Measurements from ENCODE around the gene CASQ1.

The CASQ1 gene

DNA sequence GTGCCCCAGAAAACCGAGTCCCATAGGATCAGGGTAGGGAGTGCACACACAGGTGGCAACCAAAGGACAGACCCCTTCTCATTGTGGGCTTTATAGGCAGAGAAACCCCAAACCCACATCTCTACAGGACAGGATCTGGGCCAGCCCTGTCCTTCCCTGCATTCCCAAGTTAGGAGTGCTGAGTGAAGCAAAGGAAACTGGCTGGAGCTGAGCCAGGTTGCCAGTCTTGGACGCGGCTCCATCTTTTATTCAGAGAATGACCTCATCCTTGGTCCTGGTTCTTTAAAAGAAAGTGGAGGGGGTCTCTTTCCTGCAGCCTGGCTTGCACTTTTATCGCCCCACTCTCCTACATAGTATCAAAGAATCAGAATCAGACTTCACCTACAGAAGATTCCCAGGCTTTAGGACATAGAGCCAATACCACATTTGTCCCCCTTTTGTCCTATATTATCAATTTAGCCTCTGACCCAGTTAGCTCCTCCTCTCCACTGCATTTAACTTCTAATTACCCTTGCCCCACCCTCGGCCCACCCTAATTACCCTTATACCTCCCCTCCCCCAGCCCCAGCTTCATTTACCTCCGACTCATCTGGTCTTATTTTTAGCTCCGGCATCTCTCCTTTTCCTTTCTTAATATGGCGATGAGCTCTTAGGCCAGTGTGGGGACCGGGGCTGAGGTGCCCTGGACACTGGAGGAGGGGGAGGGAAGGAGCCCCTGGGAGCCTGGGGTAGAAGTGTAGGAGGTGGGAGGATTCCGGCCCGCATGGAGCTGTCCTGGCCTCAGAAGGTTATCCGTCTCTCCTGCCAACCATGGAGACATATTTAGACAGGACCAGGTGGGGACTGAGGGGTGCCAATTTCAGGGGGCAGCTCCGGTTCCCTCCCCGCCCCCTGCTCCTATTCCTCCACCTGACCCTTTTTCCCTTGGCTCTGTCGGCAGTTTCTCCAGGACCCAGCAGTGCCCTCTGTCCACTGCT is at the start of gene CASQ1:
TSS of gene CASQ1 (plus strand) at position 927 of the 977 bp plus-strand sequence. CDS start 177 bp downstream, outside the sequence.
- no peak for DNase-seq (ENCODE audit: low read depth)

GRCh38 chr1:160143695-160144094 is 46.7 kb upstream of the CASQ1 start:
- DNase-seq (ENCODE audit: low read depth) = no peak

DNA sequence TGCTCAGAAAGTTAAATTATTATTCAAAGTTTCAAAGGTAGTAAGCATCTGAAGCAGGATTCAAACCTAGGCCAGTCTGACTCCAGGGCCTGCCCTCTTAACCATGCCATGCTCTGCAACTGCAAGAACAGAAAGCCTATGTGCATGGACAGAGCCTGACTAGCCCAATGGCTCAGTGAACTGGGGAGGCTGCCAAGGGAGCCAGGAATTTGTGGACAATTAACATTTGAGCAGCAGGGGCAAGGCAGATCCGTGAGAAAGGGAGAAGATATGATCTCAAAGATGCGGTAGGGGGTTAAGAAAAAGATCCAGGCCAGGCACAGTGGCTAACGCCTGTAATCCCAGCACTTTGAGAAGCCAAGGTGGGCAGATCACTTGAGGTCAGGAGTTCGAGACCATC is 45.5 kb upstream of the CASQ1 start:
- DNase-seq (ENCODE audit: low read depth) = no peak

DNA sequence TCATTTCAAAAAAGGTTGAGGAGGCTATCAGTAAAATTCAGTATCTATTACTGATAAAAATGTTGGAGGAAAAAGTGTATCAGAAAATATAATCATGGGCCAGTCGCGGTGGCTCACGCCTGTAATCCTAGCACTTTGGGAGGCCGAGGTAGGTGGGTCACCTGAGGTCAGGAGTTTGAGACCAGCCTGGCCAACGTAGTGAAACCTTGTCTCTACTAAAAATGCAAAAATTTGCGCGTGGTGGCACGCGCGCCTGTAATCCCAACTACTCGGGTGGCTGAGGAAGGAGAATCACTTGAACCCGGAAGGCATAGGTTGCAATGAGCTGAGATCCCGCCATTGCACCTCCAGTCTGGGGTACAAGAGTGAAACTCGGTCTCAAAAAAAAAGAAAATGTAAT is 44.3 kb upstream of the CASQ1 start:
- no peak for DNase-seq (ENCODE audit: low read depth)

DNA sequence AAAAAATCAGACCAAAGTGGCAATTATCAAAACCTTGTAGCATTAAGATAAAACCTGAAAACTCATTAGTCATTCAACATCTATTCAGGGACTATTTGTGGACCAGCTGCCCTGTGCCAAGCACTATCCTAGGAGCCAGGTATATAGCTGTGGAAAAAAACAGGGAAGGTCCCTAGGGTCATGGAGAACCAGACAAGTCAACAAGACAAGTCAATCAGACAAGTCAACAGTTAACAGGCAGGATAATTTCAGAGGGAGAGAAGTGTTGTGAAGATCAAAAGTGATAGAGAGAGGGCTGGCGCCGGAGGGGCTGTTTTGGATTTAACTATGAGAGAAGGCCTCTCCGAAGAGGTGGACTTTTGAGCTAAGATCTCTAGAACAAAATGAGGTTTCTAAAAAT is 42.3 kb upstream of the CASQ1 start:
- no peak for DNase-seq (ENCODE audit: low read depth)

GRCh38 chr1:160149233-160149632 is 41.1 kb upstream of the CASQ1 start:
- DNase-seq (ENCODE audit: low read depth) = no peak

GRCh38 chr1:160149716-160150115 is 40.7 kb upstream of the CASQ1 start:
- DNase-seq (ENCODE audit: low read depth) = peak; percentile 78

GRCh38 chr1:160151303-160151702 is 39.1 kb upstream of the CASQ1 start, which contains the start of gene ATP1A4:
Gene ATP1A4, plus strand, starts transcription at chr1:160151603. Its CDS starts 438 bp downstream, at chr1:160152041.
- no peak for DNase-seq (ENCODE audit: low read depth)

DNA sequence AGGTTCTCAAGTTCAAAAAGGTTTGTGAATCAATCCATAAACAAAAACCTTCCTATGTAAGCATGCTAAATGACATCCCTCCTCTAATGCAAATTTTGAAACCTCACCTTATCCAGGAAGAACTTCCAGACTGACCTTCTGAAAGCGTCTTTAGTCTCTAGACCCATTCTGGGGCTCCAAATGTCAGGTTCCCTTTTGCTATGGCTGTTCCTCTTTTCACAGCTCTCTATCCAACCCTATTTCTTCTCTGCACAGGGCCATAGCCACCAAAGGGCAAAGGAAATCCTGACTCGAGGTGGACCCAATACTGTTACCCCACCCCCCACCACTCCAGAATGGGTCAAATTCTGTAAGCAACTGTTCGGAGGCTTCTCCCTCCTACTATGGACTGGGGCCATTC is 35.6 kb upstream of the CASQ1 start:
- DNase-seq (ENCODE audit: low read depth) = no peak

DNA sequence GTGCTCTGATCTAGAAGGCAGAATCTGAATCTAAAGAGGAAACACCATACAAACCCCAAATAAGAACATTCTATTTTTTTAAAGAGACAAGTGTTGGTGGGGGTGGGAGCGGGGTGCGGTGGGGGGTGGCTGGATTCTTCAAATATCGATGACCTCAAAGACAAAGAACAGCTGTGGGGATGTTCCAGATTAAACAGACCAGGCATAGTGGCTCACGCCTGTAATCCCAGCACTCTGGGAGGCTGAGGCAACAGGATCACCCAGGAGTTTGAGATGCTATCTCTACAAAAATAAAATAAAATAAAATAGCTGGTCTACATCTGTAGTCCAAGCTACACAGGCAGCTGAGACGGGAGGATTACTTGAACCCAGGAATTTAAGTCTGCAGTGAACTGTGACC is 34.0 kb upstream of the CASQ1 start:
- no peak for DNase-seq (ENCODE audit: low read depth)

- DNase-seq (ENCODE audit: low read depth) = no peak
Observed at GRCh38 chr1:160157174-160157573, 33.2 kb upstream of the CASQ1 start.

DNA sequence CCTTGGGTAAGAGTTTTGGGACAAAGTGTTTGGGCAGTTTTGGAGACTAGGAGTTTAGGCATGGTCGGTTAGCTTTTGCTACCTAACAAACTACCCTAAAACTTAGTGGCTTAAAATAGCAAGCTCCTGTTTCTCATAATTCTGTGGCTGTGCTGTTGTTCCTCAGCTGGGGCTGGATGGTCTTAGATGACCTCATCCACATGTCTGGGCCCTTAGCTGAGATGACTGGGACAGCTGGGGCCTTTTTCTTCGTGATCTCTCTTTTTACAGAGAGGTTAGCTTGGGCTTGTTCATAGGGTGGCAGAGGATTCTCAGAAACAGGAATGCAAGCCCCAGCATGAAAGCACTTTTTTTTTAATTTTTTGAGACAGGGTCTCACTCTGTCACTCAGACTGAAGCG is 32.3 kb upstream of the CASQ1 start:
- no peak for DNase-seq (ENCODE audit: low read depth)

DNA sequence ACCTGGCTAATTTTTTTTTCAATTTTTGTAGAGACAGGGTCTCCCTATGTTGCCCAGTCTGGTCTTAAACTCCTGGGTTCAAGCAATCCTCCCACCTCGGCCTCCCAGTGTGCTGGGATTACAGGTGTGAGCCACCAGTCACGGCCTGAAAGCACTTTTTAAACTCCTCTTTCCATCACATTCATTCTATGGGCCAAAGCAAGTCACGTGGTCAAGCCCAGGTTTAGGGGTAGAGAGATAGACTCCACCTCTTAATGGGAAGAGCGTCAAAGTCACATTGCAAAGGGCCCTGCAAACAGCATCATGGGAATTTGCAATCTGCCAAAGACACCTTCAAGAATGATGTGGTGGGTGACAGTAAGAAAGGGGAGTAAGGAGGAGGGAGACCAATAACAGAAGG is 31.8 kb upstream of the CASQ1 start:
- no peak for DNase-seq (ENCODE audit: low read depth)

DNA sequence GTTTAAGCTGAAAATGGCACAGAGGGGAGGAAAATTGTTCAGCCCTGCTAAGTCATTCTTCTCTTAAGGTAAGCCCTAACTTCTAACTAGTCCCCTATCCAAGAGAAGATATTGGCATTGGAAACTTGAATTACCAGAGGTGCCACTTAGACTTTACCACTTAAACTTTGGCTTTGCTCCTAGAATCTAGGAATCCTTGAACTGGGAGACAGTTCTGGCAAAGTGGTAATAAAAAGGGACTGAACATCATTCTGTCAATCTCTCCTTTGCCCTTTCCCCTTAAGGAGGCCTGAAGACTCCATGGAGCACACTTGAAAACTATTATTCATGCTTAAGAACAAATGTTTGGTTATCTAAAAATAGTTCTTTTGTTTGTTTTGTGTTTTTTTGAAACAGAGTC is 30.5 kb upstream of the CASQ1 start:
- no peak for DNase-seq (ENCODE audit: low read depth)

DNA sequence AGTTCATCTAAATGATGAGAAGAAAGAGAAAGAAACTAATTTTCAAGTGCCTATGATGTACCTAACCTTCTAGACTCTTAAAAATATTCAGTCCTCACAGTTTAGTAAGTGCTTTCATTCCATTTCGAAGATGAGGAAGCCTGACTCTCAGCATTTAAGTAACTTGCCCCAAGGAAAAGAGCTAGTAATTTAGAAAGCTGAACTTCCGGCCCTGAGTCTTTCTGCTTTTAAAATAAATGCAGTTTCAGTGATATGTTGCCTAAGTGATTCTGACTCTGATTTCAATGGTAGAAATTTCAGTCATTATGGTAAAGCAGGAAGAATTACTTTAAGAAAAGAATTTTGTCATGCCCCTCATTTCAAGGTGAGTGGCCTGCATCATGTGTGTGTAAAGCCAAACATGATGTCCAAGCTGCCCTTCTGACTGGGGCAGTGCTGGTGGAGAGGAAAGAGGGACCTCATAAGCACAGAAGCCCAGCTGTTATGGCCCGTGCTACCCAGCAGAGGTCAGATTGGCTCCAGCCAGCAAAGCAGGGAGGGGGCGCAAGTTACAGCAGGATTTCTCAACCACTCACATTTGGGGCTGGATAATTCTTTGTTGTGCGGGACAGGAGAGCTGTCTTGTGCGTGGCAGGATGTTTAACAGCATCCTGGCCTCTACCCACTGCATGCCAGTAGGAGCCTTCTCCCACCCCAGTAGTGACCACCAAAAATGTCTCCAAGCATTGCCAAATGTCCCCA is 28.2 kb upstream of the CASQ1 start:
- no peak for DNase-seq (ENCODE audit: low read depth)

GRCh38 chr1:160162931-160163330 is 27.4 kb upstream of the CASQ1 start:
- DNase-seq (ENCODE audit: low read depth) = no peak

DNA sequence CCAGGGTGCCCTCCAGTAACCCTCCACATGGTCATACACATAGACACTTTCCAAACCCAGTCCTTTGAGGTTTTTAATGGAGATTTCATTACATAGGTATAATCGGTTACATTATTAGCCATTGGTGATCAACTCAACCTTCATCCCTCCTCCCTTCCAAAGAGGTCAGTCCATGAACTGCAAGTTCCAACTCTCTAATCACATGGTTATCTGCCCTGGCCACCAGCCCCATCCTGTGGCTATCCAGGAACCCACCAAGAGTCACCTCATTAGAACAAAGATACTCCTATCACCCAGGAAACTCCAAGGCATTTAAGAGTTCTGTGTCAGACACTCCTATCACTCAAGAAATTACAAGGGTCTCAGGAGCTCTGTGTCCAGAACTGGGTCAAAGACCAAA is 26.8 kb upstream of the CASQ1 start:
- no peak for DNase-seq (ENCODE audit: low read depth)

- no peak for DNase-seq (ENCODE audit: low read depth)
Observed at GRCh38 chr1:160164121-160164520, 26.3 kb upstream of the CASQ1 start.

GRCh38 chr1:160166166-160166868 is 24.1 kb upstream of the CASQ1 start:
- DNase-seq (ENCODE audit: low read depth) = no peak

GRCh38 chr1:160167056-160167455 is 23.3 kb upstream of the CASQ1 start:
- no peak for DNase-seq (ENCODE audit: low read depth)

DNA sequence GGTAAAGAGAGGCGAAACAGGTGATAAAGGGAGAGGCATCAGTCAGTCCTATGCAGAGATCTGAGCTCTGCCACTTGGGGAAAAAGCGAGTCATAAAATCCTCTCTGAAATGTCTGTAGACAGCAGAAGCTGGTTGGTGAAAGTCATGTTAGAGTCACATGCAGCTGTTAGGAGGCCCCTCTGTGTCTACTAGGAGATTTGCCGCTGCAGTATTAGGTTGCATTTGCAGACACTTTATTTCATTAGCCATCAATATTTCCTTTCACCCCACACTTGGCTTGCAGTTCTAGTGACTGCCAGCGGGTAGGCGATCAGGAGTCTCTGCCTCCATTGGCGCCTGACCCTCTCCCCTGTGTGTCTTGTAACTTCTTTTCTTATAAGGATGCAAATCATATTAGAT is 22.8 kb upstream of the CASQ1 start:
- no peak for DNase-seq (ENCODE audit: low read depth)

DNA sequence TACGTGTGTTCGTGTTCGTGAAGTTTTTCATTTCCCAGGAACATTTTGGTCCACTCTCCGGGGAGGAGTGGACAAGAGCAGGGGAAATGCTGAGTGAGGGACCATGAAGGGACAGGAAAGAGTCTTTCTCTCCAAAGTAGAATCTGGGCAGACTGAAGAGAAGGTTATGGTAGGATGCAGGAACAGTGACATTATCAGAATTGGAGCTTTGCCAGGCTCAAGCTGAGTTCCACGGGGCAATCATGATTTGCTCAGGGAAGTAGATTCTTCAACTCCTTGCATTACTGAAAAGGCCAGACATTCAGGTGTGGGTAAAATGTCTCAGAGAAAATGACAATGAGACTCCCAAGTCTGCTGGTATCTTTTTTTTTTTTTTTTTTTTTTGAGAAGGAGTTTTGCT is 22.4 kb upstream of the CASQ1 start:
- no peak for DNase-seq (ENCODE audit: low read depth)
